Measurements from ENCODE around the gene IL19.

GRCh38 chr1:206754011-206754410 lies 16.6 kb upstream of the IL19 start:
- no peak for TF ChIP-seq ARNTL (CRISPR knock-in tag; IDR thresholded peaks at IDR 0.05; ENCODE audit: borderline replicate concordance, low read depth)
- TF ChIP-seq PPARA (CRISPR knock-in tag; IDR thresholded peaks at IDR 0.05; ENCODE audit: borderline replicate concordance) = no peak
